Bronchial epithelial cell (primary cell): ENCODE measurements around the gene ADGRD1. TPM values are rescaled to one million over a fixed set of nuclear protein-coding genes. Genes with fewer than 3 reads are reported as not detected.

Source experiments
- DNase-seq: peaks from one replicate; pipeline ENCODE4 v3.0.0-alpha.2; 2010; ENCODE audit warnings: low read depth
- FAIRE-seq: peaks from 2 replicates; lab custom pipeline; 2011; peaks lifted over from hg19 to GRCh38; lab: Jason Lieb, UNC
- H3K27me3 ChIP-seq: 2 replicates; pipeline ENCODE4 v1.5.1; 2011; ENCODE audit warnings: low read length; ENCODE audit not compliant: control insufficient read depth, insufficient read depth
- H3K36me3 ChIP-seq: 2 replicates; pipeline ENCODE4 v1.5.1; 2011; ENCODE audit warnings: low read length; ENCODE audit not compliant: control insufficient read depth, insufficient read depth
- H3K4me3 ChIP-seq: 2 replicates; pipeline ENCODE4 v1.5.1; 2011; ENCODE audit warnings: mild to moderate bottlenecking, low read depth, low read length, control low read depth
- total RNA-seq: library from RNA; depleted of rRNA; stranded (reverse); fragments of >200 nt; gene quantifications from 2 replicates; pipeline ENCODE4 v1.2.1, GENCODE V29; 2014
- TF ChIP-seq, protein P1 (sequence below): IDR thresholded peaks from 2 replicates; pipeline ENCODE4 v1.5.1; 2011; ENCODE audit warnings: mild to moderate bottlenecking, moderate library complexity, low read length, control low read depth, inconsistent platforms; ENCODE audit not compliant: insufficient read depth, severe bottlenecking

Gene ADGRD1
- total RNA-seq, 1 donor from 2014 or later = not detected

GRCh38 chr12:131014343-131014742, 60.6 kb downstream of the ADGRD1 start:
- no peak for FAIRE-seq
- DNase-seq = no peak
- H3K4me3 ChIP-seq = no peak overlapping the region
- no peaks in the 10 kb centered on the region for H3K27me3 ChIP-seq
- TF ChIP-seq, protein P1, sequence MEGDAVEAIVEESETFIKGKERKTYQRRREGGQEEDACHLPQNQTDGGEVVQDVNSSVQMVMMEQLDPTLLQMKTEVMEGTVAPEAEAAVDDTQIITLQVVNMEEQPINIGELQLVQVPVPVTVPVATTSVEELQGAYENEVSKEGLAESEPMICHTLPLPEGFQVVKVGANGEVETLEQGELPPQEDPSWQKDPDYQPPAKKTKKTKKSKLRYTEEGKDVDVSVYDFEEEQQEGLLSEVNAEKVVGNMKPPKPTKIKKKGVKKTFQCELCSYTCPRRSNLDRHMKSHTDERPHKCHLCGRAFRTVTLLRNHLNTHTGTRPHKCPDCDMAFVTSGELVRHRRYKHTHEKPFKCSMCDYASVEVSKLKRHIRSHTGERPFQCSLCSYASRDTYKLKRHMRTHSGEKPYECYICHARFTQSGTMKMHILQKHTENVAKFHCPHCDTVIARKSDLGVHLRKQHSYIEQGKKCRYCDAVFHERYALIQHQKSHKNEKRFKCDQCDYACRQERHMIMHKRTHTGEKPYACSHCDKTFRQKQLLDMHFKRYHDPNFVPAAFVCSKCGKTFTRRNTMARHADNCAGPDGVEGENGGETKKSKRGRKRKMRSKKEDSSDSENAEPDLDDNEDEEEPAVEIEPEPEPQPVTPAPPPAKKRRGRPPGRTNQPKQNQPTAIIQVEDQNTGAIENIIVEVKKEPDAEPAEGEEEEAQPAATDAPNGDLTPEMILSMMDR = no peak
- H3K36me3 ChIP-seq = no peaks in the 10 kb centered on the region

DNA sequence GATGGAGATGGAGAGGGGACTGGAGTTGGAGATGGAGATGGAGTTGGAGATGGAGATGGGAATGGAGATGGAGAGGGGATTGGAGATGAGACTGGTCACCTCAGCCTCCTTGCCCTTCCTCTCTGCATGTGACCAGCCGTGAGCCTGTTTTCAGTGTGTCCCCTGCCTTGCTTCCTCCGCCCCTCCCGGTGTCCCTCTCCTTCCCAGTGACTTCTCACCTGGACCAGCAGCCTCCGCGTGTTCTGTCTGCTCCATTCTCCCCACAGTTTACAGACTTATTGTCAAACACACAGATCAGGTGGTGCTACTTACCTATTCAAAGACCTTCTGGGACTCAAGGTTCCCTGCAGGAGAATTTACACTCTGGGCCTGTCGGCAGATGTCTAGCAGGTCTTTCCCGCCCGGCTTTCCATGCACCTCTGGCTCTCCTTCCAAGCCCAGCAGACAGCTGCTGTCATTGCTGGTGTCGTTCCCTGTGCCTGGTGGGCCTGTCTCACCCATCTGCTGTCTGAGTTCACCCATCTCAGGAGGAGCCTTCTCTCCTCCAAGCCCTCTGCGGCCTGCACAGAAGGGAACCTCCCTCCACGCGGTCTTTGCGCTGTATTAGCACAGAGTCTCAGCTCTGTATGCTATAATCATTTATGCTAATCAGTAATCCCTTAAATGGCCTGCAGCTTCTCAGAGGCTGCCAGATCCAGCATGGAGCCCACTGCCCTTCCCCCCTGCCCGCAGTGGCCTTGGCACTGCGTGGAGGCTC, 62.1 kb downstream of the ADGRD1 start:
- FAIRE-seq = no peak
- H3K27me3 ChIP-seq = no peaks in the 10 kb centered on the region

GRCh38 chr12:131017477-131017991, 63.8 kb downstream of the ADGRD1 start:
- peak; percentile 97 for FAIRE-seq
- H3K36me3 ChIP-seq = no peaks in the 10 kb centered on the region
- no peak overlapping the region for H3K4me3 ChIP-seq
- TF ChIP-seq, protein P1 = no peak
- no peaks in the 10 kb centered on the region for H3K27me3 ChIP-seq
- DNase-seq = no peak

More for the DNA sequence above, 62.1 kb downstream of the ADGRD1 start:
- Histone ChIP-seq H3K36me3 (no peaks in the 10 kb centered on the region), H3K4me3 (no peak overlapping the region)
- TF ChIP-seq, protein P1 = no peak
- DNase-seq = no peak

- Histone ChIP-seq H3K4me3 (no peak overlapping the region), H3K36me3 (no peaks in the 10 kb centered on the region), H3K27me3 (no peaks in the 10 kb centered on the region)
- FAIRE-seq = no peak
- DNase-seq = no peak
- TF ChIP-seq, protein P1 = no peak
Observed at GRCh38 chr12:131018019-131018620, 64.4 kb downstream of the ADGRD1 start.

DNA sequence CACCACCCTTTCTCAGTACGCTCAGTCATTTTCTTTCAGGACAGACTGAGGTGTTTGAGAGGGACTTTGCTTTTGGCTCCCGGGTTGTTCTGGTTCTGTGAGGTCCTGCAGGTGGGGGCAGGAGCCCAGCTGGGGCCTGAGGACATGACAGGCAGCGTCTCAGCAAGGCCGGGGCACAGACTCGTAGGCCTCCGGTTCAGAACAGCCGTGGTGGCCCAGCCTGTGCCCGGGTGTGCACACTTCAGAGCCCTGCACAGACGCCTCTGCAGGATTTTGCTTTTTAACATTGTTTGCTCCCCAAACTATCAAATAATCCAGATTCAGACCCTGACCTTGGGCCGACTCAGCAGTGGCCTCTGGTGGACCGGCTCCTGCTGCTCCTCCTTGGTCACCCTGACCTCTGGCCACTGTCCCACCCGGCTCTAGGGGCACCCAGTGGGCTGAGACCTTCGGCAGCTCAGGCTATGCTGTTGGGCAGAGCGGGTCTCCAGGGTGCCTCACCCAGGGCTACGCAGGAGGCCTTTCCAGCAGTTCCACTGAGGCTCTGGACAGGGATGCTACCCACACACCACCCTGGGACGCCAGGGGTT, 65.2 kb downstream of the ADGRD1 start:
- Histone ChIP-seq H3K36me3 (no peaks in the 10 kb centered on the region), H3K4me3 (no peak overlapping the region), H3K27me3 (no peaks in the 10 kb centered on the region)
- DNase-seq (no peak), FAIRE-seq (no peak)
- TF ChIP-seq, protein P1 = no peak
